GM23248 (cell line): ENCODE measurements around the gene VRK3.

Source experiments
- EZH2 ChIP-seq: fragments of 200-600 bp; sonication (generic); IDR thresholded peaks from 2 replicates; pipeline ENCODE4 v1.6.1; 2018; ENCODE audit warnings: antibody characterized with exemption, mild to moderate bottlenecking; ENCODE audit not compliant: insufficient read depth, poor library complexity, severe bottlenecking
- EZH2phosphoT487 ChIP-seq: fragments of 200-600 bp; sonication (generic); IDR thresholded peaks from 2 replicates; pipeline ENCODE4 v1.6.1; 2018; ENCODE audit warnings: antibody characterized with exemption, moderate library complexity, mild to moderate bottlenecking, low read depth; ENCODE audit not compliant: insufficient read depth

DNA sequence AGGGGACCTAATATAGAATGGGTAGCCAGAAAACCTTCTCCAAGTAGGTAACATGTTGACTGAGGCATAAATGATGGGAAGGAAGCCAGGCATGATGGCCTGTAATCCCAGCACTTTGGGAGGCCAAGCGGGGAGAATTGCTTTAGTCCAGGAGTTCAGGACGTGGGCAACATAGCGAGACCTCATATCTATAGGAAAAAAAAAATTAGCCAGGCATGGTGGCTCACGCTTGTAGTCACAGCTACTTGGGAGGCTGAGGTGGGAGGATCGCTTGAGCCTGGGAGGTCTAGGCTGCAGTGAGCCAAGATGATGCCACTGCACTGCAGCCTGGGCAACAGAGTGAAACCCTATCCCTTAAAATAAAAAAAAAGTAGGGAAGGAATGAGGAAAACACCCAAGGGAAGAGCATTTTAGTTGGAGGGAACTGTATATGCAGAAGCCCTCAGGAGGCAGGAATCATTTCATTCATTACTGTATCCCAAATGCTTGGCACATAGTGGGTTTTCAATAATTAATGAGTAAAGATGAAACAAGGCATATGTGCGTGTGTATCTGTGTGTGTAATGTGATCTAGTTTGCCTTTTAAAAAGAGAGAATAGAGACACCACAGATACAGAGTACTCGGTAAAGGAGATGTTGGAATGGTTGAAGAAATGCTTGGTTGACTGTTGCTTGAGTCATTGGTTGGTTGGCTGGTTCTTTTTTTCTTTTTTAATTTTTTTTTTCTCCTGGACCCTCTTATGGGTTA, 93.7 kb downstream of the VRK3 start:
- no peak for TF ChIP-seq EZH2
- no peak for TF ChIP-seq EZH2phosphoT487
